ENCODE results near the gene CNPY1. TPM values are rescaled to one million over a fixed set of nuclear protein-coding genes. Genes with fewer than 3 reads are reported as not detected.

CNPY1 gene
- total RNA-seq, 1 experiment from 2014 or later: not detected

DNA sequence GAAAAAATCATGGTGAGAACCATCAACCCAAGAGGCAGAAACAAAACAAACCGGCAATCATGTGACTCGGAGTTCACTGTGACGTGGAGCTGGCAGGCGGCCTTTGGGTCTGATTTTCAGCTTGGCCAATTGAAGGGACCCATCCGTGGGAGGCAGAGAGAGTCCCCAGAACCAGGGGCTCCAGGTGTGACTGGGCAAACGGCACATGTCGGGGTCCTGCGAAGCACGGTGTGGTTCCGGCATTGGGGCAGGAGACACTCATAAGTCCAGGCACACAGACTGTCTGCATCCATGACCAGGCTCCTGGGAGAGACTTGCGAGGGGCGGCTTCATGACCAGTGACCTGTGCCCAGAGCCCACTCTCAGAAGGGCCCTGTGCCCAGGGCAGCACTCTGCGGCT is 12.6 kb upstream of the CNPY1 start:
- DNase-seq (ENCODE audit: low read depth): no peak

- no peak for DNase-seq (ENCODE audit: low read depth)
Observed at GRCh38 chr7:155558351-155558750, 12.0 kb upstream of the CNPY1 start.

- DNase-seq (ENCODE audit: low read depth): no peak
Observed at GRCh38 chr7:155557778-155558177, 11.4 kb upstream of the CNPY1 start.

DNA sequence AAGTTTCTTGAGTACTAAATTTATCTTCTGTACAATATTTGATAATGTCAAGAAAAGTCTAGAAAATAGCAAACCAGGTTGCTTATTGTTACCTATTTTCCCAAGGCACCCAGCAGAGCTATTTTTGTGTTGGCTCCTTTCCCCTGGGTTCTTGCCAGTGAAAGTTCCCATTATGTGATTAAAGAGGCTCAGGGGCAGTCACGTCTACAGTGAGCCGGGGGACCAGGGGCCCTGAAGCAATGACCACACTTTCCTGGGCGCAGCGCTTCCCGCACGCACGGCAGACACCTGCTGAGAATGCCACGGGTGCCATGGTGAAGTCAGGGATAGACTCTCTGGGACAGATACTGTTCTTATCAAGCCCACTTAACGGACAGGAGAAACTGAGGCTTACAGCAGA is 10.4 kb upstream of the CNPY1 start:
- no peak for DNase-seq (ENCODE audit: low read depth)

DNA sequence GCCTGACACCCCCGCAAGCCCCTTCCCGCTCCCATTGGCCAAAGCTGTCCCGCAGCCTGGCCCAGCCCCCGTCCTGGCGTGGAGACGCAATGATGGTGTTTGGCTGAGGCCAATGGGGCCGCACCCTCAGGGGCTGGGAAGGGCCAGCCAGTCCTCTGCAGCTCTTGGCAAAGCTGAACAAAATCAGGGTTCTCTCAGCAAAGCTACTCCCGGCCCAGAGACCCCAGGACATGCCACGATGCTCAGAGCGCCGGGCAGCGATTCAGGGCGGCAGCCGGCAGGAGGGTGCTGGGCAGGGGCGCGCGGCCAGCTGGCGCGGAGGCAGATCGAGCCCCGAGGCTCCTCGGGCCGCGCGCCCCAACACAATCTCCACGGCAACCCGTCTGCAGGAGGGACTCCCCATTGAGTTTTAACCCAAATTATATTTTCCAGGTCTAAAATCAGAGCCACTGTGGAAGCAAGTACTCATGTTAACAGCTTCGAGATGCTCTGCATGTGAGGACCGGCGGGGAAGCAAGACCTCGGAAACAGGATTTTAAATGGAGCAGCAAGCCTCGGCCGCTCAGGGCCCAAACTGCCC is 8.8 kb upstream of the CNPY1 start:
- DNase-seq (ENCODE audit: low read depth): no peak

DNA sequence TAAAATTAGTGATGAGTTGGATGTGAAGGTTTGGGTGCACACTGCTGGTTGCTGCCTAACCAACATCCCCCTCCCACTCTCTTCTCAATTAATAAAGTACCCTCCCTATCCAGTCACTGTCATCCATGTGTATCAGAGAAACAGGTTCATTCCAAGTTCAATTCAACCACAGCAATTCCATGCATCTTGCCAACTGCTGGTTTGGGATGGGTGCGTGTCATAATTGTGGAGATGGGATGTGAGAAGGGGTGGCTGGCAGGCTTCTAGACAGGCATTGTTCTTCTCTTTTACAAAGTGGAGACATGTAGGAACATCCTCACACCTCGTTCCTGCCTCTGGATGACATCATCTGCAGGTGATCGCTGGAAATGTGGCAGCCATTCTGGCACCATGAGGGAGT is 7.5 kb upstream of the CNPY1 start:
- no peak for DNase-seq (ENCODE audit: low read depth)

- DNase-seq (ENCODE audit: low read depth): no peak
Observed at GRCh38 chr7:155551785-155552611, 5.6 kb upstream of the CNPY1 start.

DNA sequence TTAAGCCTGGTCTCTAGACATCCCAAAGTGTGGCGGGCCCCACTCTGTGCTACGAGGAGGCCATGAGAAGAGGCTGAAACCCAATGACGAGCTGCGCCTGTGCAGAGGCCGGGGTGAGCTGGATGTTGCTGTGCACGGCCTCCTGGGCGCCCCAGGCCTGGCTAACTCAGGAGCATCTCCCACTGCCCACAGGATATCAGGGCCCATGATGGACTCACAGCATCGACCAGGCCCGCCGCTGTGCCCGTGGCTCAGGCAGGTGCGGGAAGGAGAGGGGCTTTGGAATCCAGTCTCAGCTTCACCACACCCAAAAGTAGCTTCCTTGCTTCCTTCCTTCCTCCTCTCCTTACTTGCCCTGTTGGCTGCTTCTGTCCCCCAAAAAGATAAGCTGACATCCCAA is 4.6 kb upstream of the CNPY1 start:
- DNase-seq (ENCODE audit: low read depth): no peak

- DNase-seq (ENCODE audit: low read depth): no peak
Observed at GRCh38 chr7:155549226-155549625, 2.9 kb upstream of the CNPY1 start.

- DNase-seq (ENCODE audit: low read depth): no peak
Observed at GRCh38 chr7:155547161-155547791, 917 bp upstream of the CNPY1 start.

DNA sequence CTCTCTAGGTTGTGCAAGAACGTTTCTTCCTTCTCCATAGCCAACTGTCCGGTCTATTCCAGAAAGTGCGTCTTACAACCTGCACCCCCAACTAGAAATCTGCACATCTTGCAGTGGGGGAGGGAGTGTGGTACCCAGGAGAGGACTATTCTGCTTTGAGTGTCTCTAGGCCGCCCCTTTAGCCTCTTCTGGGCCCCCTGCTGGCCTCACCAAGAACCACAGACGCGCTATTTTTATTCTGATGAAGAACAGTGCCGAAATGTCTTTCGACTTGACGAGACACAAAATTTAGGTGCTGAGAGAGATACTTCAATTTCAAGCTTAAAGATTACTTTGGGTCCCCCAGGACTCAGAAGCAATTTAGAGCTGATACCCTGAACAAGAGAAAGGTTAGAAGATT is 1.0 kb downstream of the CNPY1 start:
- no peak for DNase-seq (ENCODE audit: low read depth)

GRCh38 chr7:155544485-155544884 is 1.9 kb downstream of the CNPY1 start:
- DNase-seq (ENCODE audit: low read depth): no peak

GRCh38 chr7:155543926-155544325 is 2.4 kb downstream of the CNPY1 start:
- DNase-seq (ENCODE audit: low read depth): no peak

GRCh38 chr7:155543011-155543876 is 3.1 kb downstream of the CNPY1 start:
- DNase-seq (ENCODE audit: low read depth): peak; percentile 6

- DNase-seq (ENCODE audit: low read depth): no peak
Observed at GRCh38 chr7:155541986-155542675, 4.2 kb downstream of the CNPY1 start.

- no peak for DNase-seq (ENCODE audit: low read depth)
Observed at GRCh38 chr7:155540553-155540952, 5.8 kb downstream of the CNPY1 start.

- no peak for DNase-seq (ENCODE audit: low read depth)
Observed at GRCh38 chr7:155538293-155538692, 8.1 kb downstream of the CNPY1 start.

- no peak for DNase-seq (ENCODE audit: low read depth)
Observed at GRCh38 chr7:155536451-155536850, 9.9 kb downstream of the CNPY1 start.

DNA sequence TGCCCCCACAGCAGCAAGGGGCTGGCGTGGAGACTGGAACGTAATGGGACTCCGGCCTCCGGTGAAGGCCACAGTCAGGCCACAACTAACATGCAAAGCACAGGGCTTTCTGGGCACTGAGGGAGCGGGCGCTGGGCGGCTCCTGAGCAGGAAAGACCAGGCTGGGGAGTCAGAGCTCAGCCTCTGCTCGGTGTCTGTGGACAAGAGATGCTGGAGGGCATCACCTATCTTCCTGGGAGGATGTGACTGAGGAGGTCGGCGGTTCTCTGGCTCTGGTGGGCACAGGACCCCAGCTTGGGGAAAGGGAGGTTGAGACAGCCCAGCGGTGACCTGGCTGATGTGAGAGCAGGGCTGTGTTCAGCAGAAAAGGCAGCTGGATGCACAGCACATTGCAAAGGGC is 11.7 kb downstream of the CNPY1 start:
- DNase-seq (ENCODE audit: low read depth): no peak

DNA sequence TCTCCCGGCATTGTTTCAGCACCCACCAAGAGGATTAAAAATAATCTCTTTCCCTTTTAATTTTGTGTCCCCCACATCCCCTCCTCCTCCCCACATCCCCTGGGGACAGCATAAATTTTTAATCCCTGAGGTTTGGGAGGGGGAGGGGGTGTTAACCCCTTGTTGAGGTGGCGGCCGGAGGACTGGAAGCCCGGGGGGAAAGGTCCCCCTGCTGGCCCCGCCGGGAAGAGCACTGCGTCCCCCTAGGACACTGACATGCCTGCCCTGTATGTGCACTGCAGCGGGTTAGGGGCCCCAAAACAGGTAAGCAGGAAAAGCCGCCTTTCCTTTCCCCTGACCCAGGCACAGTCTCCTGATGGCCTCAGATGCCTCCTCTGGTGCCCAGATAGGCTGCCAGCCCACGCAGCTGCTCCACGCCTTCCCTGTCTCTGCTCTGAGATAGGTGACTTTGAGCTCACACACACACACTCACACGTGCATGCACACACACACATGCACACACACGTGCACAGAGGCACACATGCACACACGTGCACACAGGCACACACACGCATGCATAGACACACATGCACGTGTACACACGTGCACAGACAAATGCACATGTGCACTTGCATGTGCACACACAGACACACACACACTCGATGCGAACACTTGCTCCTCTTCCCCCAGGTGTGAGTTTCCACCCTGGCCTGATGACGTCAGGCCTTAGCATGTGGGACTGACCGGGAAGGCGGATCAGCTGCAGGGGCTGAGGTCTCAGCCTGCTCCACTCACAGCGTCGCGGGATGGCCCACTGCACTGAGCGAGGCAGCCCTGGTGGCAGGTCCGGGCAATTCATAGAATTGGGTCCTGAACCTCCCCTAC is 12.3 kb downstream of the CNPY1 start:
- peak; percentile 5 for DNase-seq (ENCODE audit: low read depth)

Measured in RPMI7951 (cell line).